ENCODE measurements around the gene OR51G2.
"Not testable (repeated sequence)": the region's sequence is repeated elsewhere in the genome, so short reads cannot be mapped to it uniquely, and the experiment has no call there.

The OR51G2 gene

DNA sequence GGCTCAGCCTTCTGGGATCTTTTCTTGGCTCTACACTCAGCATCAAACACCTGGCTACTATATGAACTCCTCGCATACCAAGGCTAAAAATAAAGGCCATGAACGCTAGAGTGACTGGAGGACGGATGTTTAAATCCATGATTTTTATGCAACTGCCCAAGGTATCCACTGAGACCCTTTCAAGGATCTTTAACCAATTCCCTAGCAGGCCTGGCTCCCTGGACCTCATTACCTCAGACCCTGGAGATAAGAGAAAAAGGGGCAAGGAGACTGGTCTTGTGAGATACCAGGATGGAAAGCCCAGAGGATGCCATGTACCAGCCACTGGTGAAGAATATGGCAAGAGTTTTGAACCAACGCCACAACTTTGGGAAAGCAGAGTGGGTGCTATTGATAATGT is at the start of gene OR51G2:
TSS of gene OR51G2 (minus strand) at position 101 of the 400 bp plus-strand sequence. CDS start 3,687 bp downstream, outside the sequence.
- DNase-seq: no peak

GRCh38 chr11:4962816-4963215 is 43.7 kb upstream of the OR51G2 start:
- no peak for DNase-seq

DNA sequence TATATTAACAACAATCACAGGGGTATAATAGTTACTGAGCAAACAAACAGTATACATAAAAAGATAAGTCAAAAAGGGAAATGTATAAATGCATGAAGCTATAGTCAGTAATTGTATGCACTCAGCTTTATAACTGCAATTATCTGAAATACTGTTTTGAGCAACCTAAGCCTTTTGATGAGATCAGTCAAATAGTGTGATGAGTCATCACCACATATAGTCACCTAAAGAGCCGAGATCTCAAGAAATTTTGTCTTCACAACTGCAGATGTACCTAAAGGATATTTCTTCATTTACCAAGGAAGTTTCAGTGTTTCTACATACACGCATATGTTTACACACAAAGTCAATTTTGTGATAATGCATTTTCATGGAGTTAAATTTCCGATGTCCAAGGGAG is 41.7 kb upstream of the OR51G2 start:
- DNase-seq: no peak

DNA sequence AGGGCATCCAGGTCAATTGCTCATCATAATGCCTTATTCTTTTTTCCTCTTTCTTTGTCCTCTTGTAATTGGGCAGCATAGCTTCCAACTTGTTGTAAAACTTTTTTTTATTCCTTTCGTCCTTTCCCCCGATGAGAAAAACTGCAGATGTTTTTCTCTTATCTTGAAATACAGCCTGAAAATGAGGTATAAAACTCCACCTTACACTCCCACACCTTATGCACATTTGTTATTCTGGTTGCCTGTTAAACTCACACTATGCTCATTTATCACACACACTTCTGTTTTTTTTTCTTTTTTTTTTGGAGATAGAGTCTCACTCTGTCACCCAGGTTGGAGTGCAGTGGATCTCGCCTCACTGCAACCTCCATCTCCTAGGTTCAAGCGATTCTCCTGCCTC is 38.2 kb upstream of the OR51G2 start:
- no peak for DNase-seq

DNA sequence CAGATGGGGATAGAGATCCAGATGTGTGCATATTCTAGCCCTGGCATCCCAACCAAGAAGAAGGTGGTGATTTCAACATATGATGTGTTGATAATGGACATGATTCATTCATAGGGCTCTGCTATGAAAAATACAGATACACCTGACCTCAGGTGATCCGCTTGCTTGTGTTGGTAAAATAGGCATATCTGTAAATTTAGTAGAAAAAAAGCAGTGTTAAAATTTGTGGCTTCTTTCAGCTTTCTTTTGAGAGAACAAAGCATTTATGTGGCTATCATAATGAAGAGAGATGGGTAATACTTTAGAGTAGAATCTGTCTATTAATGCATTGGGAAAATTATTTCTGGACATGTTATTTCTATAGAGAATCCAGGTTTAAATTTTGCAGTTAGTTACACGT is 36.5 kb upstream of the OR51G2 start, which contains the start of gene OR51A2:
TSS of gene OR51A2 (minus strand) at position 101 of the 400 bp plus-strand sequence. CDS start at position 101, 0 bp downstream.
- not testable (repeated sequence) for DNase-seq

- DNase-seq: no peak
These were observed 28.4 kb upstream of the OR51G2 start, which contains the start of gene OR51A4 for GRCh38 chr11:4947505-4947904. TSS of gene OR51A4 (minus strand) at chr11:4947605. CDS start at chr11:4947100, 505 bp downstream.

DNA sequence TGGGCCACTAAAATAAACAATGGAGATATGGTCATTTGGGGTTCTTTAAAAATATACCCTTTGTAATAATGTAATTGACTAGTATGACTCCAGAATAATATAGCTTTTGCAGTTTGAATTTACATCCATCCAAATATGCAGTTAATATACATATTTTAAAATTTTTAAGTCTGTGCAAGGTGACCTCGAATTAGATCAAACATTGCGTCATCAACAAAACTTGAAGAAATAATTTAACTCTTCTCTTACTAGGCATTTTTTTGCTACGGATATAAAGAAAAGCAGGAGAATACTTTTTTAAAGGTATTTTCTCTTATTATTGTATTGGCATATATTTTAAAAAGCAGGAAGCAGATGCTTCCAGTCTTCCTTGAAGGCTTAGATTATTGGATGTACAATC is 17.6 kb upstream of the OR51G2 start:
- no peak for DNase-seq

DNA sequence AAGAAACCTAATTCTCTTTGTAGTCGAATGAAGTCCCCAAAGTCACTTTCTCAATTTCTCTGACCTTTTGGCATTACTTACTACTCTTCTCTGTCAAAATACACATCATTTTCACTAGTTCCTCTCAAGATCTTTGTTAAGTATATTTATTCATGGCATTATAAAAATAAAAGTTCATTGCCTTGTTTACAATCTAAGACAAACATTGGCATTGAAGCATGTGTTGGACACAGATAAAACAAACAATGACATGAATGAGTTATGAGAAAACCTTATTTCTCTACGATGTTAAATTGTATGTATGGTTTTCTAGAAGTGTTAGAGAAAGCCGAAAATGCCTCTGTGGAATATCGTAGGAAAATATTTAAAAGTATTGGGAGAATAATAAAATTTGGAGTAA is 13.6 kb upstream of the OR51G2 start:
- DNase-seq: no peak

GRCh38 chr11:4926608-4927007 is 7.5 kb upstream of the OR51G2 start:
- no peak for DNase-seq

DNA sequence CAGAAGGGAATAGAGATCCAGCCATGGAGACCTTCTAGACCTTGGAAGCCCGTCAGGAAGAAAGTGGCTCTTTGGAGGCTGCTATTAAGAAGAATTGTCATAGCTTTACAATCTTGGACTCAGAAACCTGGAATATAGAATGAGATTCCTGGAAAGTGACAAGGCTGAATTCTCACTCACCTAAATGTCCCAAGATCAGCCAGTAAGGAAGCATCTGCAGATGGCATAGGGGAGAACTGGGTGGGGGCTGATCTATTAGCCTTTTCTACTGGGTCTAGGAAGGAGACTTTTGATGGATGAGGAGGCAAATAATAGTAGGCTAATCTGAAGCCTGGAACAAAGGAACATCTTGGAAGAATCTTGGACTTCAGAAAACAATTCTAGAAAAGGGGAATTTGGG is 5.1 kb upstream of the OR51G2 start, which contains the start of gene OR51G1:
TSS of gene OR51G1 (minus strand) at position 101 of the 400 bp plus-strand sequence. CDS start at position 101, 0 bp downstream.
- DNase-seq: no peak

- no peak for DNase-seq
These were observed 3.2 kb upstream of the OR51G2 start for GRCh38 chr11:4922304-4922703.

DNA sequence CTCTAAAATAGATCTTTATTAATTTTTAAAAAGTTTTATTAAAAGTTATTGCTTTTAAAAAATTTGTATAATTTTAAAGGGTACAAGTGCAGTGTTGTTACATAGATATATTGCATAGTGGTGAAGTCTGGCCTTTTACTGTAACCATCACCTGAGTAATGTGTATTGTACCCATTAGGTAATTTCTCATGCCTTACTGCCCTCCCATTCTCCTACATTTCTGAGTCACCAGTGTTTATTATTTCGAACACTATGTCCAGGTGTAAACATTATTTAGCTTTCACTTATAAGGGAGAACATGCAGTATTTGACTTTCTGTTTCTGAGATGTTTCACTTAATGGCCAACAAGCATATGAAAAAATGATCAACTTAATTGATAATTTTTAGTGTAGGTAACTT is 2.6 kb upstream of the OR51G2 start:
- no peak for DNase-seq

DNA sequence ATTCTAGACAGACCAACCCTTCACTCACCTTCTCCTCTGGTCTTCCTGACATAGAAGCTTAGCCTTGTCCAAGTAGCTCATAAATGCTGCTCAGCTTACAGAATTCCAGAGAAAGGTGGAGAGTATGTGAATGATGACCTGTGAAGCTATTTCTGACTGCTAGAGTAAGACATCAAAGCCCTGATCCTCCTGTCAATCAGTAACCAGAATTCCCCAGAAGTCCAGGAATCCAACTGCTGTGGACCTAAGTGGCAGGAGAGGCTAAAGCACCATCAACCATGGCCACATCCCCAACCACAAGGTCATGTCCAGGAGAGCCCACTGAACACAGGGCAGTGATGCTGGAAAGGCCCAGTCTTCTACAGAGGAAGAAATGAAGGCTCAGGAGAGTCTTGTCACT is 2.6 kb downstream of the OR51G2 start:
- no peak for DNase-seq

DNA sequence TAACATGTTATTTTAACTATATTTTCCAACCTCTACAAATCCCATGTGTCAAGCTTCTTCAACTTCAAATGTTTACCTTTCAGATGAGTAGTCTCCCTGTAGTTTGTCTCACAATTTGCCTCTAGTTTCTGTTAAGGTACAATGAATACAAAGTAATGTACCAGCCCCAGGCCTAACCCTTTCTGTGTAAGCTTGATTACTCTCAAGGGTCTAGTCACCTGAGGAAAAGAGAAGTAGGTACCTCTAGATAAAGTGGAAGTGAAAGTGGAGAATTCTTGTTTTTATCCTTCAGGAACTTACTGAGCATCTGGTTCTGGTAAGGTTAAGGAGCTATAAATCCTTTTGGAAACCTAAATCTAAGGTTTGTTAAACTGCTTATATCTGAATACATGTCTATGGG is 15.7 kb downstream of the OR51G2 start, which contains the start of gene OR51A7:
TSS of gene OR51A7 (plus strand) at position 300 of the 400 bp plus-strand sequence. CDS start 3,587 bp downstream, outside the sequence.
- no peak for DNase-seq

GRCh38 chr11:4891996-4892640 is 27.0 kb downstream of the OR51G2 start:
- no peak for DNase-seq

GRCh38 chr11:4890279-4890678 is 28.9 kb downstream of the OR51G2 start:
- DNase-seq: no peak

- no peak for DNase-seq
These were observed 31.6 kb downstream of the OR51G2 start for GRCh38 chr11:4887591-4887990.

DNA sequence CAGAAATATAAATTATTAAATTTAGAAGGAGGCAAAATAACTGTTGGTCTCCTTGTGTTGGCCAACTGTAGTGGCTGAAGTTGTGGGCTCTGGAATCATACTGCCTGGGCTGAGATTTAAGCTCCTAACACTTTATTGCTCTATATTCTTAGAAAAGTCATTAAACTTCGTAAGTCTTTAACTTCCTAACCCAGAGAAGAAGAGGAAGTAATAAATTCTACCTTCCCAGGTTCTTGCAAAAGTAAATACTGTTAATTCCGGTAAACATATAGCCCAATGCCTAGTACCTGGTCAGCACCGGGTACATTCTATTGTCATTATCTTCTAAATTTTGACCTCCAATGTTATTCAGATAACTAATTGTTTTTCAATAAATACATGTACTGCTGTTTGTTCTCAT is 33.0 kb downstream of the OR51G2 start:
- DNase-seq: no peak

DNA sequence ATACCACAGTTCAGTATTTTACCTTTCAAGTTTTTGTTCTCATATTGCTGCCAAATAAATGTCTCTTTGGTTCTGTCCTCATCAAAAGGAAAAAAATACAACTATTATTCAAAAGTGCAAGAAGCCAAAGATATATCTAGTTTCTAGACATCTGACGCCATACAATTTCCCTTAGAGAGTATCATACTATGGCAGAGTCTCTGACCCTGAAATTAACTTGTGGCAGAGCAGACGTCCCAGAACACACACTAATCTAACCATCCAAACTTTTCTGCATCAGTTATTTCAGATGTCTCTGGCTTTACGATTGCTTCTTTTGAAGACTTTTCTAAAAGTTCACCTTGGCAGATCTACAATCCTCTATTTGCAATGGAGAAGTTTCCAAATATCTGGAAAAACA is 34.8 kb downstream of the OR51G2 start:
- no peak for DNase-seq

DNA sequence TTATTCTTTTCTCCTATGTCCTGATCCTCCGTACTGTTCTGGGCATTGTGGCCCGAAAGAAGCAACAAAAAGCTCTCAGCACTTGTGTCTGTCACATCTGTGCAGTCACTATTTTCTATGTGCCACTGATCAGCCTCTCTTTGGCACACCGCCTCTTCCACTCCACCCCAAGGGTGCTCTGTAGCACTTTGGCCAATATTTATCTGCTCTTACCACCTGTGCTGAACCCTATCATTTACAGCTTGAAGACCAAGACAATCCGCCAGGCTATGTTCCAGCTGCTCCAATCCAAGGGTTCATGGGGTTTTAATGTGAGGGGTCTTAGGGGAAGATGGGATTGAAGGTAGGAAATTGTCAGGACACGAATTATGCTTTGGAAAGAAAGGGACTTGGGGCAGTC is 36.6 kb downstream of the OR51G2 start:
- no peak for DNase-seq

- DNase-seq: no peak
These were observed 37.2 kb downstream of the OR51G2 start, which contains the start of gene OR51T1 for GRCh38 chr11:4881860-4882500. TSS of gene OR51T1 (plus strand) at chr11:4881900. CDS start at chr11:4881900, 0 bp downstream.

- no peak for DNase-seq
These were observed 38.0 kb downstream of the OR51G2 start for GRCh38 chr11:4881188-4881587.

DNA sequence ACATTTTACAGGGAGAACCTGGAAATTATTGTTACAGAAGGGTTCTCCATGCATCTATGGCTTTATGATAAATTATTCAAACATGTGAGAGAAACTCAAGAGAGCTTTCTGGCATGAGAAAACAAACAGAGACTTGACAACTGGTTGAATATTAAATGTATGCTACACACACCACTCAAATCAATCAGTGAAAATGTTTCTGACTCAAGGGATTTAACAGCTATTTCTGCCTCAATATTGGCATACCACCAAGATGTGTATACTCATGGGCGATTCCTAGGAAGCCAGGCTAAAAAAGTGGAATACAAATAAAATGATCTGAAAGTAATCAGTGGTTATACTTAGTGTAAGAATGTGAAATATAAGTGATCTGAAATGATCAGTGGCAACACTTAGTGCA is 53.3 kb downstream of the OR51G2 start:
- DNase-seq: no peak

GRCh38 chr11:4863876-4864275 is 55.3 kb downstream of the OR51G2 start:
- no peak for DNase-seq
